Coronary artery (tissue), 2 donors: Measurements from ENCODE around the gene POLK.

ENCODE experiments used
- DNase-seq: peaks from one replicate; pipeline ENCODE4 v3.0.0-alpha.2; 2017; ENCODE audit warnings: low spot score
- H3K27ac ChIP-seq, 2 donors: fragments of 200-600 bp; sonication (generic); one replicate each; pipeline ENCODE4 v1.5.1; 2016 to 2019
- H3K4me3 ChIP-seq: fragments of 200-600 bp; sonication (generic); 2 replicates; pipeline ENCODE4 v1.5.1; 2016; ENCODE audit warnings: mild to moderate bottlenecking, moderate library complexity
- TF ChIP-seq, protein P1 (sequence below): fragments of 200-600 bp; sonication (generic); IDR thresholded peaks from one replicate; pipeline ENCODE4 v1.5.1; 2019; ENCODE audit warnings: antibody characterized with exemption

The POLK gene

DNA sequence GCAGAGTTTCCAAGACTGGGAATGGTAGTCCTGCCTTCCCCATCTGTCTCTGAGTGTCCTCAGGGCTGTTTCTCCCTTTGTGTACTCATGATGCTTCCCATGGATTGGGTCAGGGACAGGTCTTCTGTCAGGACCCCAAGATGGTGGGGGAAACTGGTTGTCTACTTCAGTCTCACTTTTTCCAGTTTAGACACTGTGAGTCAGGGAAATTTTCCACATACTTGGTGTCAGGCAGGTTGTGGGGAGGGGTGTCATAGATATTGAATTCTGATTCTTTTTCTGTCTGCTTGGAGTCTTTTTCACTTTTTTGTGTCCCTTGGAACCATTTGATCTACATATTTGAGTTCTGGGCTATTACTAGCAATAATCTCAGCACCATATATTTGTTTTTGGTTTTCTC is 10.3 kb downstream of the POLK start:
- Histone ChIP-seq H3K4me3 (no peak overlapping the region), H3K27ac (no peak overlapping the region)
- DNase-seq: no peak
- TF ChIP-seq, protein P1, sequence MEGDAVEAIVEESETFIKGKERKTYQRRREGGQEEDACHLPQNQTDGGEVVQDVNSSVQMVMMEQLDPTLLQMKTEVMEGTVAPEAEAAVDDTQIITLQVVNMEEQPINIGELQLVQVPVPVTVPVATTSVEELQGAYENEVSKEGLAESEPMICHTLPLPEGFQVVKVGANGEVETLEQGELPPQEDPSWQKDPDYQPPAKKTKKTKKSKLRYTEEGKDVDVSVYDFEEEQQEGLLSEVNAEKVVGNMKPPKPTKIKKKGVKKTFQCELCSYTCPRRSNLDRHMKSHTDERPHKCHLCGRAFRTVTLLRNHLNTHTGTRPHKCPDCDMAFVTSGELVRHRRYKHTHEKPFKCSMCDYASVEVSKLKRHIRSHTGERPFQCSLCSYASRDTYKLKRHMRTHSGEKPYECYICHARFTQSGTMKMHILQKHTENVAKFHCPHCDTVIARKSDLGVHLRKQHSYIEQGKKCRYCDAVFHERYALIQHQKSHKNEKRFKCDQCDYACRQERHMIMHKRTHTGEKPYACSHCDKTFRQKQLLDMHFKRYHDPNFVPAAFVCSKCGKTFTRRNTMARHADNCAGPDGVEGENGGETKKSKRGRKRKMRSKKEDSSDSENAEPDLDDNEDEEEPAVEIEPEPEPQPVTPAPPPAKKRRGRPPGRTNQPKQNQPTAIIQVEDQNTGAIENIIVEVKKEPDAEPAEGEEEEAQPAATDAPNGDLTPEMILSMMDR: no peak

DNA sequence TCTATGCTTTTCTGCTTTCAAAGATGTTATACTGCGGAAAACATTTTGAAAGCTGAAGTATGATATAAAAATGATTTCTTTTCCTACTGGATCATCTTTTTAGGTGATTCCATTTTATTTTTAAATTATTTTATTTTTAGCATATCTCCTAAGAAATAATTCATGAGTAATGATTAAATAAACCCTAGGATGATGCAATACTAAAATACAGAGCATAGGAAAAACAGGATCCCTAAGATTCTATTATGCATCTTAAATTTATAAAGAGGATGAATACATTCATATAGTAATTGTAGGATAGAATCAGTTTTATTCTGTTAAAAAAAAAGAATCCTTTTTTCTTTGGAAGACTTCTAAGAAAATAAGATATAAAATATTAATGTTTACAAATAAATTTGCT is 10.9 kb downstream of the POLK start:
- H3K4me3 ChIP-seq: no peak overlapping the region
- TF ChIP-seq, protein P1: no peak
- DNase-seq: no peak

GRCh38 chr5:75523275-75523674 is 11.6 kb downstream of the POLK start:
- TF ChIP-seq, protein P1: no peak
- Histone ChIP-seq H3K27ac (no peak overlapping the region), H3K4me3 (no peak overlapping the region)

More for the DNA sequence above, 10.9 kb downstream of the POLK start:
- H3K27ac ChIP-seq: no peak overlapping the region

DNA sequence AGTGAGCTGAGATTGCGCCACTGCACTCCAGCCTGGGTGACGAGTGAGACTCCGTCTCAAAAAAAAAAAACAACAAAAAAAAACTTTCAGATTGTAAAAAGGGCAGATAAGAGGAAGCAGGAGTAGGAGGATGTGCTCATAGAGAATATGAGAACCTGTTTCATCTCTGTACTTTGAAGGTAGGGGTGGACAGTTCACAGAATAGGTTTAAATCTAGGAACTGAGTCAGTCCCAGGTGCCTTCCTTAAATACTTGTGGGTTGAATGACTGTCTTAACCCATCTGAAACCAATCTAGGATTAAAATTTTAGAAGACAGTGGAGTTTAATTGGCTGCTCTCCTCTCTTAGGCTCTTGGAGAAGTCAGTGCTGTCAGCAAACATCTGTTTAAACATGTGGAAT is 12.4 kb downstream of the POLK start:
- no peak for DNase-seq
- TF ChIP-seq, protein P1: no peak
- Histone ChIP-seq H3K4me3 (no peak overlapping the region), H3K27ac (no peak overlapping the region)

More at GRCh38 chr5:75523275-75523674, 11.6 kb downstream of the POLK start:
- no peak for DNase-seq

GRCh38 chr5:75524591-75524990 is 12.9 kb downstream of the POLK start:
- no peak for DNase-seq
- Histone ChIP-seq H3K27ac (no peak overlapping the region), H3K4me3 (no peak overlapping the region)
- TF ChIP-seq, protein P1: no peak

DNA sequence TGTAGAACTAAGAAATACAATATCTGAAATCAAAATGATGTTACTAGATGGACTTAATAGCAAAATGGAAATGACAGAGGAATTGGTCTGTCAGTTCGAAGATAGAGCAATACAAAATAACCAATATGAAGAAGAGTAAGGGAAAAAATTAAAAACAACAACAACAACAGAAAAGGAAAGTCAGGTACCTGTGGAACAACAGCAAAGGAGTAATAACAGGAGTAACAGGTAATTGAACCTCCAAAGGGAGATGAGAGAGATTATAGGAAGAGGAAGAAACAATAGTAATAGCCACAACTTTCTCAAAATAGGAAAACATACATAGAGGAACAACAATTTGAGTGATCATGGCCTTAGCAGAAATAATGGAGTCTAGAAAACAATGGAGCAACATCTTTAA is 13.7 kb downstream of the POLK start:
- H3K4me3 ChIP-seq: no peak overlapping the region
- TF ChIP-seq, protein P1: no peak
- DNase-seq: no peak
- no peak overlapping the region for H3K27ac ChIP-seq

GRCh38 chr5:75526070-75526469 is 14.4 kb downstream of the POLK start:
- Histone ChIP-seq H3K27ac (no peak overlapping the region), H3K4me3 (no peak overlapping the region)
- TF ChIP-seq, protein P1: no peak
- no peak for DNase-seq
